ENCODE measurements around the gene SCN3B.

- TF ChIP-seq CTCF (conservative IDR thresholded peaks at IDR 0.05; ENCODE audit: low read depth, low read length) (no peak), MXI1 (IDR thresholded peaks at IDR 0.05; ENCODE audit: borderline replicate concordance, low read depth, low read length) (no peak), CHD1 (IDR thresholded peaks at IDR 0.05; ENCODE audit: low read depth, low read length) (no peak), ELK1 (IDR thresholded peaks at IDR 0.05; ENCODE audit: borderline replicate concordance, low read depth, low read length) (no peak), POLR2A (IDR thresholded peaks at IDR 0.05; ENCODE audit: low read depth, low read length) (no peak)
Measured at GRCh38 chr11:123650901-123651300, 3.5 kb downstream of the SCN3B start.
